GM12878 (cell line): ENCODE measurements around the gene C3. TPM values are rescaled to one million over a fixed set of nuclear protein-coding genes. Genes with fewer than 3 reads are reported as not detected.

Source experiments
- ATAC-seq: fragments of 200-7000 bp; cut with Tn5 transposase; 3 replicates; pipeline ENCODE4 v1.9.1; 2020; ENCODE audit warnings: mild to moderate bottlenecking, moderate library complexity
- BruUV-seq: library from RNA; stranded (reverse); fragments of 400-500 nt; replicated peaks from 2 replicates; lab custom pipeline; 2021; lab: Mats Ljungman, UMichigan
- CTCF ChIA-PET: fragments of 300-600 bp; sonication (Branson Sonifier 250); formaldehyde crosslinking; extraction: SDS; loops from one replicate; lab custom pipeline; 2021; ENCODE audit warnings: inconsistent platforms; lab: Yijun Ruan, JAX
- POLR2A ChIA-PET: fragments of 350-600 bp; formaldehyde crosslinking; extraction: SDS; loops from one replicate; lab custom pipeline; 2021; ENCODE audit warnings: inconsistent platforms; lab: Charles Lee
- RAD21 ChIA-PET: fragments of 300-600 bp; sonication (Branson Sonifier 250); formaldehyde crosslinking; loops from one replicate; lab custom pipeline; 2023; ENCODE audit warnings: antibody characterized with exemption; ENCODE audit not compliant: unreplicated experiment; lab: Charles Lee
- SMC1A ChIA-PET: fragments of 300-600 bp; sonication (Branson Sonifier 250); formaldehyde crosslinking; loops from one replicate; lab custom pipeline; 2023; ENCODE audit not compliant: unreplicated experiment, uncharacterized antibody; lab: Charles Lee
- DNase-seq: peaks from one replicate; pipeline ENCODE4 v3.0.0-alpha.2; 2011; ENCODE audit warnings: low read depth, low spot score
- FAIRE-seq: peaks from 3 replicates; lab custom pipeline; 2011; peaks lifted over from hg19 to GRCh38; lab: Jason Lieb, UNC
- H2AFZ ChIP-seq: 2 replicates; pipeline ENCODE4 v1.6.0; 2011; ENCODE audit warnings: low read depth, low read length, control low read depth; ENCODE audit not compliant: control insufficient read depth
- H3K27ac ChIP-seq: 2 replicates; pipeline ENCODE4 v1.5.1; 2011; ENCODE audit warnings: control low read depth; ENCODE audit not compliant: control insufficient read depth, insufficient read depth
- H3K27me3 ChIP-seq, 2 experiments: replicated peaks in 1 of 2; 2 replicates each; pipeline versions ENCODE4 v1.6.0 to v1.6.1; 2011; ENCODE audit warnings: low read length in 1 of 2; ENCODE audit not compliant: control insufficient read depth in 2 of 2, insufficient read depth in 2 of 2
- H3K36me3 ChIP-seq, 2 experiments: 2 replicates each; pipeline ENCODE4 v1.5.1; 2011; ENCODE audit warnings: low read length in 1 of 2; ENCODE audit not compliant: control insufficient read depth in 2 of 2, insufficient read depth in 2 of 2
- H3K4me1 ChIP-seq: 2 replicates; pipeline ENCODE4 v1.6.1; 2011; ENCODE audit warnings: mild to moderate bottlenecking, low read length, moderate library complexity, mixed read lengths; ENCODE audit not compliant: control insufficient read depth, insufficient read depth
- H3K4me2 ChIP-seq: 2 replicates; pipeline ENCODE4 v1.6.0; 2011; ENCODE audit warnings: control low read depth; ENCODE audit not compliant: control insufficient read depth, insufficient read depth
- H3K4me3 ChIP-seq: fragments of 200-600 bp; sonication (generic); 2 replicates; pipeline ENCODE4 v1.5.1; 2016
- H3K79me2 ChIP-seq: 2 replicates; pipeline ENCODE4 v1.6.0; 2011; ENCODE audit warnings: low read length; ENCODE audit not compliant: control insufficient read depth, insufficient read depth
- H3K9ac ChIP-seq: 2 replicates; pipeline ENCODE4 v1.8.0; 2011; ENCODE audit warnings: low read length, control low read depth, mixed read lengths; ENCODE audit not compliant: control insufficient read depth, insufficient read depth
- H3K9me3 ChIP-seq: replicated peaks from 3 replicates; pipeline ENCODE4 v1.5.1; 2011; ENCODE audit warnings: mild to moderate bottlenecking, low read length; ENCODE audit not compliant: control insufficient read depth, insufficient read depth
- H4K20me1 ChIP-seq: 2 replicates; pipeline ENCODE4 v1.6.0; 2011; ENCODE audit not compliant: control insufficient read depth, insufficient read depth
- CTCF ChIP-seq, 3 experiments: IDR thresholded peaks in 2 of 3; conservative IDR thresholded peaks in 1 of 3; 2 replicates each; pipeline ENCODE4 v1.5.1; 2011; ENCODE audit warnings: low read depth in 3 of 3, low read length in 3 of 3, mild to moderate bottlenecking in 3 of 3, control low read depth in 2 of 3, moderate library complexity in 2 of 3, inconsistent platforms in 1 of 3, mixed read lengths in 1 of 3; ENCODE audit not compliant: control insufficient read depth in 2 of 3, insufficient read depth in 1 of 3; ENCODE audit errors: extremely low read depth in 1 of 3
- MTA2 ChIP-seq: fragments of 450-650 bp; IDR thresholded peaks from 2 replicates; pipeline ENCODE4 v1.6.1; 2016; ENCODE audit warnings: low read depth, mild to moderate bottlenecking, moderate library complexity
- NFYB ChIP-seq: IDR thresholded peaks from 2 replicates; pipeline ENCODE4 v1.6.1; 2011; ENCODE audit warnings: low read depth, mild to moderate bottlenecking, low read length, improper control_type of control experiment, moderate library complexity; ENCODE audit not compliant: insufficient read depth
- POLR2AphosphoS2 ChIP-seq: IDR thresholded peaks from 2 replicates; pipeline ENCODE4 v1.6.1; 2011; ENCODE audit warnings: low read depth, mild to moderate bottlenecking, low read length, improper control_type of control experiment, moderate library complexity
- POLR2AphosphoS5 ChIP-seq: IDR thresholded peaks from 2 replicates; pipeline ENCODE4 v1.6.1; 2011; ENCODE audit warnings: mild to moderate bottlenecking, low read length, inconsistent platforms
- RFX5 ChIP-seq: IDR thresholded peaks from 2 replicates; pipeline ENCODE4 v1.6.1; 2011; ENCODE audit warnings: low read depth, low read length, improper control_type of control experiment
- SKIL ChIP-seq: fragments of 450-650 bp; IDR thresholded peaks from 2 replicates; pipeline ENCODE4 v1.6.1; 2017; ENCODE audit warnings: mild to moderate bottlenecking, low read depth, inconsistent platforms; ENCODE audit not compliant: poor library complexity, severe bottlenecking
- STAT3 ChIP-seq: IDR thresholded peaks from 2 replicates; pipeline ENCODE4 v1.6.1; 2011; ENCODE audit warnings: low read depth, low read length, improper control_type of control experiment
- ZSCAN29 ChIP-seq: fragments of 450-650 bp; IDR thresholded peaks from 2 replicates; pipeline ENCODE4 v1.6.1; 2017; ENCODE audit warnings: mild to moderate bottlenecking, moderate library complexity
- WGBS: methylation state at CpG from one replicate; pipeline ENCODE4 v1.1.6; 2016; ENCODE audit warnings: low lambda C conversion rate; ENCODE audit not compliant: insufficient replicate concordance, insufficient coverage; ENCODE audit errors: missing lambda C conversion rate; 5-methylcytosine and 5-hydroxymethylcytosine counted together
- in situ Hi-C: fragments of 300-500 bp; cut with MboI; formaldehyde crosslinking; loops from 9 replicates; pipeline ENCODE4 v1.14.3; 2018; ENCODE audit warnings: mixed read lengths
- intact Hi-C: fragments of 100-400 bp; cut with micrococcal nuclease; formaldehyde crosslinking; loops from one replicate; pipeline ENCODE4 v1.14.2; 2022; ENCODE audit not compliant: unreplicated experiment
- polyA plus RNA-seq, 11 experiments: library from polyadenylated mRNA; depleted of rRNA in 4 of 11; unstranded in 6 of 11; stranded (reverse) in 5 of 11; fragments of >200 nt; fragmentation: Nextera tagmentation in 4 of 11; fragmentation: Illumina TruSeq in 1 of 11; extraction: Ambion mirVana in 4 of 11; extraction: Trizol in 1 of 11; gene quantifications; 1 replicate in 1 of 11; 2 replicates in 10 of 11; pipeline versions ENCODE4 v1.2.1 to v1.2.3, GENCODE V29; 2011 to 2016; ENCODE audit warnings: inconsistent platforms in 2 of 11, missing spikeins in 2 of 11, low read depth in 1 of 11
- total RNA-seq, 4 experiments: library from RNA; depleted of rRNA in 3 of 4; stranded (reverse); fragments of >200 nt in 3 of 4; fragmentation: Illumina TruSeq in 1 of 4; extraction: Trizol in 1 of 4; gene quantifications; 2 replicates each; pipeline versions ENCODE4 v1.2.1 to v1.2.3, GENCODE V29; 2013 to 2021

Gene C3
- total and polyA plus RNA-seq, 10 of the 15 experiments (the other 5 are each of a cell fraction or from before 2014, with no cell fraction given) = 0.20 to 6.7 (median 0.72) TPM

GRCh38 chr19:6692027-6692426 is 28.4 kb downstream of the C3 start:
- Histone ChIP-seq H3K9me3 (peaks cover 1% of the 10 kb centered on the region; the same call in 1 of the 3 replicates), H2AFZ (no peak overlapping the region), H3K9ac (no peak overlapping the region), H3K4me3 (no peak overlapping the region), H3K4me1 (no peaks in the 10 kb centered on the region), H3K36me3 (no peaks in the 10 kb centered on the region), H3K27me3 (no peaks in the 10 kb centered on the region), H4K20me1 (no peaks in the 10 kb centered on the region), H3K4me2 (no peak overlapping the region), H3K27ac (no peak overlapping the region), H3K79me2 (no peaks in the 10 kb centered on the region)
- TF ChIP-seq SKIL (no peak), NFYB (no peak), POLR2AphosphoS5 (no peak), CTCF (IDR thresholded peaks at IDR 0.05 in 2 of 3, conservative IDR thresholded peaks at IDR 0.05 in 1 of 3; ENCODE audit: control insufficient read depth in 2 of 3, extremely low read depth in 1 of 3, insufficient read depth in 1 of 3, low read depth in 3 of 3, low read length in 3 of 3) (peak in 1 of 3 experiments; percentile 7; a peak in 1 of 6 replicates), ZSCAN29 (no peak), STAT3 (no peak), POLR2AphosphoS2 (no peak), RFX5 (no peak), MTA2 (no peak)
- SMC1A ChIA-PET = no interaction called here
- 11% methylated on average over 10 of the region's 10 CpGs for WGBS
- no TSS peak for BruUV-seq
- POLR2A ChIA-PET = no interaction called here
- RAD21 ChIA-PET = no interaction called here
- DNase-seq (no peak), ATAC-seq (no peak), FAIRE-seq (no peak)
- CTCF ChIA-PET = no interaction called here
- intact Hi-C loops = no loop called here
- in situ Hi-C loops = no loop called here
